Large intestine (tissue), 3 donors: ENCODE results near the gene CD200R1L. TPM values are rescaled to one million over a fixed set of nuclear protein-coding genes. Genes with fewer than 3 reads are reported as not detected.
"Not testable (repeated sequence)": the region's sequence is repeated elsewhere in the genome, so short reads cannot be mapped to it uniquely, and the experiment has no call there.

Experiments used
- DNase-seq, 2 donors: peaks; one replicate each; pipeline versions ENCODE4 v3.0.0 to v3.0.0-alpha.2; 2013
- H3K27ac ChIP-seq: one replicate; pipeline ENCODE4 v1.5.1; 2013; ENCODE audit warnings: low read length
- H3K27me3 ChIP-seq: 2 replicates; pipeline ENCODE4 v1.6.1; 2013; ENCODE audit warnings: low read length; ENCODE audit not compliant: control insufficient read depth, insufficient read depth
- H3K36me3 ChIP-seq: 2 replicates; pipeline ENCODE4 v1.6.1; 2013; ENCODE audit warnings: low read length; ENCODE audit not compliant: control insufficient read depth, insufficient read depth
- H3K4me1 ChIP-seq: one replicate; pipeline ENCODE4 v1.6.1; 2013; ENCODE audit warnings: low read length; ENCODE audit not compliant: control insufficient read depth, insufficient read depth
- H3K4me3 ChIP-seq: one replicate; pipeline ENCODE4 v1.5.1; 2013; ENCODE audit warnings: low read length
- H3K9me3 ChIP-seq: one replicate; pipeline ENCODE4 v1.6.1; 2013; ENCODE audit warnings: mild to moderate bottlenecking, low read depth, low read length, moderate library complexity; ENCODE audit not compliant: control insufficient read depth
- WGBS: methylation state at CpG from one replicate; pipeline ENCODE4 v1.1.5; 2013; ENCODE audit warnings: low lambda C conversion rate; ENCODE audit not compliant: insufficient coverage; 5-methylcytosine and 5-hydroxymethylcytosine counted together
- polyA plus RNA-seq: library from polyadenylated mRNA; unstranded; fragments of 120-200 nt; gene quantifications from one replicate; pipeline ENCODE4 v1.2.1, GENCODE V29; 2013

CD200R1L gene
- polyA plus RNA-seq, 1 donor = not detected

DNA sequence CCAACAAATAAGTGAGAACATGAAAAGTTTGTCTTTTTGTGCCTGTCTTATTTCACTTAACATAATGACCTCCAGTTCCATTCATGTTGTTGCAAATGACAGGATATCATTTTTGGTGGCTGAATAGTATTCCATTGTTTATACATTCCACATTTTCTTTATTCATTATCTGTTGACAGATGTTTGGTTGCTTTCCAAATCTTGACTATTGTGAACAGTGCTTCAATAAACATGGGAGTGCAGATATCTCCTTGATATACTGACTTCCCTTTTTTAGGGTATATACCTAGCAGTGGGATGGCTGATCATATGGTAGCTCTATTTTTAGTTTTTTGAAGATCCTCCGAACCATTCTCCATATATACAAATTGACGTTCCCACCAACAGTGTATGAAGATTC is 19.1 kb upstream of the CD200R1L start:
- H3K4me3 ChIP-seq = no peak overlapping the region
- no peaks in the 10 kb centered on the region for H3K4me1 ChIP-seq
- WGBS = 80% methylated on average over 2 of the region's 2 CpGs
- no peaks in the 10 kb centered on the region for H3K27me3 ChIP-seq
- H3K27ac ChIP-seq = no peak overlapping the region
- H3K9me3 ChIP-seq = no peaks in the 10 kb centered on the region
- no peak for DNase-seq
- H3K36me3 ChIP-seq = no peaks in the 10 kb centered on the region

DNA sequence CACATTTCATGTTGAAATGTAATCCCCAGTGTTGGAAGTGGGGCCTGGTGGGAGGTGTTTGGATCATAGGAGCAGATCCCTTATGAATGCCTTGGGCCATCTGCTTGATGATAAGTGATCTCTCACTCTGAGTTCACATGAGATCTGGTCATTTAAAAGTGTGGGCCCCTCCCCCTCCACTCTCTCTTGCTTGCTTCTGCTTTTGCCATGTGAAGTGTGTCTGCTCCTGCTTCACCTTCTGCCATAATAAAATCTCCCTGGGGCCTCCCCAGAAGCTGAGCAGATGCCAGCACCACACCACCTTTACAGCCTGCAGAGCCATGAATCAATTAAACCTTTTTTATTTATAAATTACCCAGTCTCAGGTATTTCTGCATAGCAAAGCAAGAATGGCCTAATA is 14.2 kb upstream of the CD200R1L start:
- Histone ChIP-seq H3K27ac (no peak overlapping the region), H3K4me3 (no peak overlapping the region), H3K36me3 (no peaks in the 10 kb centered on the region), H3K27me3 (no peaks in the 10 kb centered on the region), H3K9me3 (no peaks in the 10 kb centered on the region), H3K4me1 (no peaks in the 10 kb centered on the region)
- DNase-seq = no peak

DNA sequence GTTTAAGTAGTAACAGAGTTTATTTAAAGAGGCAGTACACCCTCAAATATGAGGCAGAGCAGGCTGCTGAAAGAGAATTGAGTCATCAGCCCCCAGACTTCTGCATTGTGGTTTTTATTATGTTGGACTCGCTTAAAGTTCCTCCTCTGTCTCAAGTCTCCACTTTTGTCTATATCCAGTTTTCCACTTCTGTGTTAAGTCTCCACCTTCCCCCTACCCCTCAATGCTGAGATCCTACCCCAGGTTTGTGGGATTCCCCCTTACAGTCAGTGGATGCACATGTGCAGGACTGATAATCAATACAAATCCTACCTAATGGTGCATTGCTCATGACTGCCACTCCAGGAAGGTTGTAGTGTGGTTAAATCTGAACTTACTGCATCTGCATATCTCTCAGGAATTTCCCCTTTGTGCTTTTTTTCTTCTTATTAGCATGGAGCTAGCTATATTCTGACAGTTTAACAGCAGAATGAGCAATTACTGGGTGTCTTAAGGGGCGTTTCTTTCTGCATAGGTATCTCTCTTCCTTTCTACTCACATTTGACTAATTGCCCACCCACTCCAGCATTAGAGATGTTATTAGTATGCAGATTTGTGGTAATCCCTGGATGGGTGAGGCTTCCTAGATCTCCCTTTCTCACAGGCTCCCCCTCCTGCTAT is 11.9 kb upstream of the CD200R1L start:
- Histone ChIP-seq H3K9me3 (no peaks in the 10 kb centered on the region), H3K4me3 (no peak overlapping the region), H3K27ac (no peak overlapping the region), H3K36me3 (no peaks in the 10 kb centered on the region), H3K4me1 (no peaks in the 10 kb centered on the region), H3K27me3 (no peaks in the 10 kb centered on the region)
- no peak for DNase-seq
- no CpG with 5 or more reads among the region's 2 CpGs for WGBS

DNA sequence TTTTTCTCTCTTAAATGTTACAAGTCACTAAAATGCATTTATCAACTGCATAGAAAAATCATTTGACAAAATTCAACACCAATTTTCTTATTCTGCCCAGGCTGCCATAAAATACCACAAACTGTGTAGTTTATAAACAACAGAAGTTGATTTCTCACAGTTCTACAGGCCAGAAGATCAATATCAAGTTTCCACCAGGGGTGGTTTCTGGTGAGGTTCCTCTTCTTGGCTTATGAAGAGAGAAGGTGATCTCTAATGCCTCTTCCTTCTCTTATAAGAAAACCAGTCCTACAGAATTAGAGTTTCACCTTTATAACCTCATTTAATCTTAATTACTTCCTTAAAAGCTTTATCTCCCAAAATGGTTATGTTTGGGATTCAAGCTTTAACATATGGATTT is 10.9 kb upstream of the CD200R1L start:
- no peaks in the 10 kb centered on the region for H3K4me1 ChIP-seq
- H3K4me3 ChIP-seq = no peak overlapping the region
- no peaks in the 10 kb centered on the region for H3K36me3 ChIP-seq
- no peaks in the 10 kb centered on the region for H3K9me3 ChIP-seq
- no peak for DNase-seq
- no peaks in the 10 kb centered on the region for H3K27me3 ChIP-seq
- no peak overlapping the region for H3K27ac ChIP-seq

DNA sequence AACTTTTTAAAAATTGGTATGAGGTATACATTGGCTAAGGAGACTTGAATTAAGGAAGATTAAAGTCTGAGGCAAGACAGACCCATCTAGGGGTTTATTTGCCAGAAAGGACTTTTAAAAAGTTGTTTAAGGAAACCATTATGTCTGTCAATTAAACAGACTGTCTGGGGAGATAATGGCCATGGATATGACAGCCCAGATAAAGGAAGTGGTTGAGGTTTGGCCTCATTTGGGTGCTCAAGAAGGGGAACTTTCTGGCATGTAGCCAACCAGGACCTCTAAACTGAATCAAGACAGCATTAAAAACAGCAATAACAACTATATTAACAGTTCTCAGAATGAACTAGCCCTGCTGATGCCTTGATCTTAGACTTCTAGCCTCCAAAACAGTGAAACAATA is 9.9 kb upstream of the CD200R1L start:
- Histone ChIP-seq H3K27me3 (no peaks in the 10 kb centered on the region), H3K36me3 (no peaks in the 10 kb centered on the region), H3K4me1 (no peaks in the 10 kb centered on the region), H3K9me3 (no peaks in the 10 kb centered on the region), H3K4me3 (no peak overlapping the region), H3K27ac (no peak overlapping the region)
- DNase-seq = peak in 1 of 2 donors; percentile 12

DNA sequence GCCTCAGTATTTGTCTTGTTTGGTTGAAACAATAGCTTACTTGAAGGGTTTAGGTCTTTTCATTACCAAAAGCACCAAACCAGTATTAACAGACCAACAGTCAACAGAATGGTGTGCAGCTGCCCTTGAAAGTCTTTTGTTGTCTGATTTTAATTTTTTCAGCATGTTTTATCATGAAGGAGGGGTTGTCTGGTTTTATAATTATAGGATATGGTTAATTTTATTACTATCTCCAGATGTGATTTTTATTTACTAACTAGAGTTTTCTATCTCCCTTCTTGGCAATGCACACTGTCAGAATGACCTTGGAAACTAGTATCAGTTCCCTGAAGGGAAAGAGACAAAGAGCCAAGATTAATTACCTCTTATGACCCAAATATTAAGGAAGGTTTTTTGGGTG is 9.2 kb upstream of the CD200R1L start:
- Histone ChIP-seq H3K9me3 (no peaks in the 10 kb centered on the region), H3K4me3 (no peak overlapping the region), H3K27ac (no peak overlapping the region), H3K4me1 (no peaks in the 10 kb centered on the region), H3K36me3 (no peaks in the 10 kb centered on the region), H3K27me3 (no peaks in the 10 kb centered on the region)
- no peak for DNase-seq

DNA sequence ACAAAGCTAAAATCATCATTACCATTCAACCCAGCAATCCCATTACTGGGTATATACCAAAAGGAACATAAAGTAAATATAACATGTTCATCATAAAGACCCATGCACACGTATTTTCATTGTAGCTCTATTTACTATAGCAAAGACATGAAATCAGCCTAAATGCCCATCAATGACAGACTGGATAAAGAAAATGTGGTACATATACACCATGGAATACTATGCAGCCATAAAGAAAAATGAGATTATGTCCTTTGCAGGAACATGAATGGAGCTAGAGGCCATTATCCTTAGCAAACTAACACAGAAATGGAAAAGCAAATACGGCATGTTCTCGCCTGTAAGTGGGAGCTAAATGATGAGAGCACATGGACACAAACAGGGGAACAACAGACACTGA is 8.4 kb upstream of the CD200R1L start:
- DNase-seq, H3K9me3 ChIP-seq, H3K4me1 ChIP-seq, H3K27ac ChIP-seq, H3K27me3 ChIP-seq, H3K4me3 ChIP-seq, H3K36me3 ChIP-seq: not testable (repeated sequence)
- WGBS = 80% methylated on average over 1 of the region's 3 CpGs

DNA sequence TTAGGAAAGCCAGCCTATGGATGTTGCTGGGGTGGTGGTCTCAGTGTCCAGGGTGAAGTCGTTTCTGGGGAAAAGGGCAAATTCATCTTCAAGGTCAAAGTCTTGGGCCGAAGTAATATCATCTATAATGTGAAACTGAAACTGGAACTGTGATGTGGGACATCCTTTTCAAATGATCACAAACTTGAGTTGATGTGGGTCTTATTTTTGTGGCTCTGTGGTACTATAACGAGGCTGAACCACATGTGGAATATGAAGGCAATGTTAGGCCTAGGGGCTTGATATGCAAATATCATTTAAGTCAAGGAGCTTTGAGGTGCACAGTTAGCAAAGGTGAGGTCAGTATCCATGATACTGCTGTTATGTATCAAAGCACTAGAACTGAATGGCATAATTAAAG is 1.5 kb upstream of the CD200R1L start:
- no peaks in the 10 kb centered on the region for H3K27me3 ChIP-seq
- WGBS = no CpG with 5 or more reads among the region's 3 CpGs
- DNase-seq = peak in 1 of 2 donors; percentile 8
- no peak overlapping the region for H3K27ac ChIP-seq
- H3K4me3 ChIP-seq = no peak overlapping the region
- H3K36me3 ChIP-seq = no peaks in the 10 kb centered on the region
- no peaks in the 10 kb centered on the region for H3K9me3 ChIP-seq
- no peaks in the 10 kb centered on the region for H3K4me1 ChIP-seq

DNA sequence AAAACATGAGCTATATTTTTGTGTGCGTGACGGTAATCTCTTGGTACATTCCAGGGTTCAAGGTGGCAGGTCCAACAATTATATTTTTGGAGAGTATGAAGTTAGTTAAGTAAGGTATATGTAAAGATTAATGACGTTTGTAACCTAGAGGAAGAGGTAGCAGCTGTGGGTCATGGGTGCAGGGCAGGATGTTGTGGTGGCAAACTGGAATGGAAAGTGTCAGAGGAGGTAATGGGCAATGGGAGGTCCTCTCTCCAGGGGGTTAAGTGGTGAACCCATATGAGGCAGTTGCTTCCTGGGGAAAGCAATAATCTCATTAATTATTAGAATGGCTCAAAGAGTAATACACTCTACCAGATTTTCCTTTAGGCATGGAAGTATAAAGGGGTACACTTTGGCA is 1.0 kb upstream of the CD200R1L start:
- H3K4me1 ChIP-seq = no peaks in the 10 kb centered on the region
- H3K4me3 ChIP-seq = no peak overlapping the region
- H3K36me3 ChIP-seq = no peaks in the 10 kb centered on the region
- no peak for DNase-seq
- no peak overlapping the region for H3K27ac ChIP-seq
- WGBS = 80% methylated on average over 1 of the region's 3 CpGs
- no peaks in the 10 kb centered on the region for H3K9me3 ChIP-seq
- H3K27me3 ChIP-seq = no peaks in the 10 kb centered on the region

DNA sequence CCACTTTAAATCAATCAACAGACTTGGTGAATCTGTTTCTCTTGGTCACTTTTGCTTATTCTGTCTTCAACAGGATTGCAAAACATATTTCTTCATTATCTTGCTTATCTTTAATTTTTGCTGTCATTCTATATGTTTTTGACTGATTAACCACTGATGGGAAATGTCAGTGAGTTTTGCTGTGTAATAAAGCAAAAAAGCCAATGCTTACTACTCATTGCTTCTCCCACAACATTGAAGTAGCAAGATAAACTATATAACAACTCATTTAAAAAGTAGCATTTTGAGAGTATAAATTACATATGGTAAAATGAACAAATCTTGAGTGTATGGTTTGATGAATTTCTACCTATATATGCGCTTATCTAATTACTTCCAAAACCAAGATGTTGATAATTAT is 892 bp downstream of the CD200R1L start:
- no peaks in the 10 kb centered on the region for H3K9me3 ChIP-seq
- H3K27ac ChIP-seq = no peak overlapping the region
- no peaks in the 10 kb centered on the region for H3K36me3 ChIP-seq
- H3K27me3 ChIP-seq = no peaks in the 10 kb centered on the region
- DNase-seq = no peak
- WGBS = 20% methylated on average over 1 of the region's 1 CpG
- no peak overlapping the region for H3K4me3 ChIP-seq
- H3K4me1 ChIP-seq = no peaks in the 10 kb centered on the region

DNA sequence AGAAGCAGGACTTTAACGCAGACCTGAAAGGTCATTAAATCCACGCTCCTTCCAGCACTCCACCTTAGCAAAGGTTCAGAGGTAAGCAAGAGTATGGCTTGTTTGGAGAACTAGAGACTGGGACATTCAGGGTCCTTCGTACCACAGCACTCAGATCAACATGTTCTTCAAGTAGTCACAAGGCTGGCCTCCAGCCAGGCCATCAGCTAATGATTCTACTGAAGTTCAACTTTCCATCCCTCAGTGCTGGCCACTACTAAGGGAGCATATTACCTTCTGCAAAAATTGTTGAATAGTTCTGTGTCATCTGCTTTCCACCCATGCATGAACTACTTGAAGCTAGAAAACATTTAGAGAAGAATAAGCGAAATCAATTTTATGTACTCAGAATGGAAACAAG is 17.6 kb downstream of the CD200R1L start:
- H3K36me3 ChIP-seq = no peaks in the 10 kb centered on the region
- no peaks in the 10 kb centered on the region for H3K9me3 ChIP-seq
- H3K27ac ChIP-seq = no peak overlapping the region
- 100% methylated on average over 1 of the region's 4 CpGs for WGBS
- no peak for DNase-seq
- no peaks in the 10 kb centered on the region for H3K27me3 ChIP-seq
- H3K4me3 ChIP-seq = no peak overlapping the region
- H3K4me1 ChIP-seq = no peaks in the 10 kb centered on the region
